ENCODE measurements around the gene KDR. TPM values are rescaled to one million over a fixed set of nuclear protein-coding genes. Genes with fewer than 3 reads are reported as not detected.

Gene KDR
- total RNA-seq, 1 donor from 2014 or later, result not detected

Other genes starting within 250 kb of the KDR start
- 26.6 and 27.4 TPM in 2 replicates for gene SRD5A3, start 220.6 kb upstream of the KDR start, total RNA-seq